HT1080 (cell line): ENCODE results near the gene S100A14. TPM values are rescaled to one million over a fixed set of nuclear protein-coding genes. Genes with fewer than 3 reads are reported as not detected.
A peak's percentile ranks its signal among the peaks of the same experiment; 100 is the strongest.

ENCODE experiments used
- DNase-seq: peaks from one replicate; pipeline ENCODE4 v3.0.0-alpha.2; 2015; ENCODE audit warnings: low read depth
- polyA plus RNA-seq, 2 experiments: library from polyadenylated mRNA; depleted of rRNA; stranded (reverse); fragments of >200 nt; gene quantifications; 2 replicates each; pipeline ENCODE4 v1.2.3, GENCODE V29; 2015
- total RNA-seq: library from RNA; depleted of rRNA; stranded (reverse); fragments of >200 nt; shearing (Covaris generic); gene quantifications from 2 replicates; pipeline ENCODE4 v1.2.3, GENCODE V29; 2014; rRNA removed

The S100A14 gene
- 0.88 TPM in 1 of 2 replicates, not detected in the other for total RNA-seq
- 0.08 and 0.67 TPM in 2 replicates for polyA plus RNA-seq (2015; cell fraction: cytosol; rRNA removed)
- polyA plus RNA-seq (2015; cell fraction: nucleus; rRNA removed): 0.50 TPM in 1 of 2 replicates, not detected in the other

GRCh38 chr1:153616144-153616916 lies at the start of gene S100A14:
Gene S100A14 (minus strand): TSS chr1:153616325. CDS start chr1:153615858, 467 bp downstream.
- no peak for DNase-seq

GRCh38 chr1:153663211-153663610 lies 47.1 kb upstream of the S100A14 start:
- peak; percentile 38 for DNase-seq

GRCh38 chr1:153662269-153662668 lies 46.1 kb upstream of the S100A14 start:
- no peak for DNase-seq

- no peak for DNase-seq
Observed at GRCh38 chr1:153661111-153661708, 45.1 kb upstream of the S100A14 start.

- no peak for DNase-seq
Observed at GRCh38 chr1:153659656-153660055, 43.5 kb upstream of the S100A14 start.

GRCh38 chr1:153659175-153659534 lies 43.0 kb upstream of the S100A14 start:
- DNase-seq: no peak

- DNase-seq: peak; percentile 83
Observed at GRCh38 chr1:153658400-153659174, 42.5 kb upstream of the S100A14 start, which contains the start of gene SNAPIN. Gene SNAPIN (plus strand): TSS chr1:153658703. CDS start chr1:153658744, 41 bp downstream.

- DNase-seq: no peak
Observed at GRCh38 chr1:153655333-153655732, 39.2 kb upstream of the S100A14 start.

- peak; percentile 75 for DNase-seq
Observed at GRCh38 chr1:153652805-153653500, 36.8 kb upstream of the S100A14 start.

GRCh38 chr1:153651771-153652170 lies 35.6 kb upstream of the S100A14 start:
- DNase-seq: no peak

- peak; percentile 25 for DNase-seq
Observed at GRCh38 chr1:153649863-153650235, 33.7 kb upstream of the S100A14 start.

GRCh38 chr1:153649137-153649862 lies 33.2 kb upstream of the S100A14 start:
- DNase-seq: no peak

GRCh38 chr1:153648000-153648643 lies 32.0 kb upstream of the S100A14 start:
- no peak for DNase-seq

- DNase-seq: no peak
Observed at GRCh38 chr1:153647346-153647714, 31.2 kb upstream of the S100A14 start.

- no peak for DNase-seq
Observed at GRCh38 chr1:153646672-153647345, 30.7 kb upstream of the S100A14 start.

GRCh38 chr1:153643816-153644215 lies 27.7 kb upstream of the S100A14 start:
- no peak for DNase-seq

GRCh38 chr1:153643100-153643499 lies 27.0 kb upstream of the S100A14 start:
- DNase-seq: no peak

GRCh38 chr1:153642161-153642560 lies 26.0 kb upstream of the S100A14 start:
- no peak for DNase-seq

GRCh38 chr1:153640861-153641260 lies 24.7 kb upstream of the S100A14 start:
- DNase-seq: no peak
